Vagina (tissue), 2 donors: ENCODE measurements around the gene PRDM16.

Experiments used
- CTCF ChIP-seq, 3 experiments: fragments of 450-650 bp in 2 of 3; fragments of 200-600 bp in 1 of 3; sonication (generic) in 1 of 3; IDR thresholded peaks; one replicate each; pipeline ENCODE4 v1.5.1; 2017 to 2019; ENCODE audit warnings: antibody characterized with exemption in 3 of 3, mild to moderate bottlenecking in 2 of 3, moderate library complexity in 2 of 3
- POLR2A ChIP-seq, 2 donors: fragments of 450-650 bp; IDR thresholded peaks; one replicate each; pipeline ENCODE4 v1.6.1; 2017; ENCODE audit warnings: antibody characterized with exemption in 2 of 2, mild to moderate bottlenecking in 2 of 2, moderate library complexity in 2 of 2

DNA sequence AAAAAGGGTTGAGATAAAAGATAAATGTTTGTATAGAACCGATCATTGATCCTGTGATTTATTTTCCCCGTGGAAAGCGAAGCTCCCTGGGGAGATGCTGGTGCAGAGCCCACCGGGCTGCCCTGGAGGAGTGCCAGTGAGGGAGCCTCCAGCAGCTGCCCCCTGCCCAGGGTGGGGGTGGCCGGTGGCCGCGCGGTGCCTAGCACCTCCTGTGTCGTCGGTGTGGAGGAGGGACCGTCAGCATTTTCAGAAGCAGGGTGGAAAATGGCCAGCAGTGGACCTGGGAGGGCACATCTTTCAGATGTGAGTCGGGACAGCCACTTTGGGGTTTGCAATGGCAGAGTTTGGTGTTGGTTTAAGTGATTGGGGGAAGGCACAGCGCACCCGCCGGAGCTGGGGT, 164.0 kb downstream of the PRDM16 start:
- TF ChIP-seq POLR2A (IDR thresholded peaks at IDR 0.05) (no peak), CTCF (IDR thresholded peaks at IDR 0.05) (no peak)
